ENCODE data around the gene DCDC2B. TPM values are rescaled to one million over a fixed set of nuclear protein-coding genes. Genes with fewer than 3 reads are reported as not detected.

DCDC2B gene
- total RNA-seq, 1 experiment from 2014 or later: not detected

GRCh38 chr1:32201011-32201855 is 7.7 kb upstream of the DCDC2B start:
- no peaks in the 10 kb centered on the region; the same call in 1 of the 2 replicates for H3K27me3 ChIP-seq (ENCODE audit: control insufficient read depth, insufficient read depth, low read length)
- H3K4me3 ChIP-seq (ENCODE audit: insufficient read depth, low read depth, low read length): peak overlapping the region; percentile 79
- peak; percentile 90 for DNase-seq
- peaks cover 9% of the 10 kb centered on the region for H3K36me3 ChIP-seq (replicated peaks; ENCODE audit: control insufficient read depth, insufficient read depth, low read length)

GRCh38 chr1:32204943-32205361 is 3.9 kb upstream of the DCDC2B start:
- Histone ChIP-seq H3K36me3 (replicated peaks; ENCODE audit: control insufficient read depth, insufficient read depth, low read length) (peaks cover 1% of the 10 kb centered on the region), H3K4me3 (ENCODE audit: insufficient read depth, low read depth, low read length) (peak overlapping the region; percentile 58), H3K27me3 (ENCODE audit: control insufficient read depth, insufficient read depth, low read length) (no peaks in the 10 kb centered on the region; the same call in 1 of the 2 replicates)
- DNase-seq: peak; percentile 70

- Histone ChIP-seq H3K27me3 (ENCODE audit: control insufficient read depth, insufficient read depth, low read length) (no peaks in the 10 kb centered on the region; the same call in 1 of the 2 replicates), H3K36me3 (replicated peaks; ENCODE audit: control insufficient read depth, insufficient read depth, low read length) (peaks cover 1% of the 10 kb centered on the region), H3K4me3 (ENCODE audit: insufficient read depth, low read depth, low read length) (peak within 1 kb of the TSS; percentile 58)
- DNase-seq: peak; percentile 99
Measured at GRCh38 chr1:32205401-32206370, 3.2 kb upstream of the DCDC2B start, which contains the start of gene IQCC. Gene IQCC (plus strand): TSS chr1:32205671. CDS start chr1:32205682, 11 bp downstream.

GRCh38 chr1:32208469-32208868 is 420 bp upstream of the DCDC2B start:
- no peak for DNase-seq
- Histone ChIP-seq H3K4me3 (ENCODE audit: insufficient read depth, low read depth, low read length) (no peak overlapping the region), H3K27me3 (ENCODE audit: control insufficient read depth, insufficient read depth, low read length) (no peaks in the 10 kb centered on the region; the same call in 1 of the 2 replicates), H3K36me3 (replicated peaks; ENCODE audit: control insufficient read depth, insufficient read depth, low read length) (peaks cover 1% of the 10 kb centered on the region)

GRCh38 chr1:32215629-32216480 is 7.0 kb downstream of the DCDC2B start:
- Histone ChIP-seq H3K4me3 (ENCODE audit: insufficient read depth, low read depth, low read length) (no peak overlapping the region), H3K36me3 (replicated peaks; ENCODE audit: control insufficient read depth, insufficient read depth, low read length) (peaks cover 8% of the 10 kb centered on the region), H3K27me3 (ENCODE audit: control insufficient read depth, insufficient read depth, low read length) (no peaks in the 10 kb centered on the region)
- peak; percentile 90 for DNase-seq

GRCh38 chr1:32216566-32216965 is 7.7 kb downstream of the DCDC2B start:
- H3K36me3 ChIP-seq (replicated peaks; ENCODE audit: control insufficient read depth, insufficient read depth, low read length): peaks cover 8% of the 10 kb centered on the region
- no peaks in the 10 kb centered on the region for H3K27me3 ChIP-seq (ENCODE audit: control insufficient read depth, insufficient read depth, low read length)
- H3K4me3 ChIP-seq (ENCODE audit: insufficient read depth, low read depth, low read length): no peak overlapping the region
- DNase-seq: no peak

GRCh38 chr1:32219022-32219421 is 10.1 kb downstream of the DCDC2B start:
- H3K4me3 ChIP-seq (ENCODE audit: insufficient read depth, low read depth, low read length): no peak overlapping the region
- no peak for DNase-seq

GRCh38 chr1:32220746-32221580 is 12.1 kb downstream of the DCDC2B start:
- Histone ChIP-seq H3K4me3 (ENCODE audit: insufficient read depth, low read depth, low read length) (peak overlapping the region; percentile 98), H3K36me3 (replicated peaks; ENCODE audit: control insufficient read depth, insufficient read depth, low read length) (peaks cover 19% of the 10 kb centered on the region)
- no peak for DNase-seq

More at GRCh38 chr1:32219022-32219421, 10.1 kb downstream of the DCDC2B start:
- Histone ChIP-seq H3K36me3 (replicated peaks; ENCODE audit: control insufficient read depth, insufficient read depth, low read length) (peaks cover 13% of the 10 kb centered on the region), H3K27me3 (ENCODE audit: control insufficient read depth, insufficient read depth, low read length) (no peaks in the 10 kb centered on the region)

GRCh38 chr1:32221581-32221979 is 12.7 kb downstream of the DCDC2B start:
- peak overlapping the region; percentile 98 for H3K4me3 ChIP-seq (ENCODE audit: insufficient read depth, low read depth, low read length)
- peaks cover 23% of the 10 kb centered on the region for H3K36me3 ChIP-seq (replicated peaks; ENCODE audit: control insufficient read depth, insufficient read depth, low read length)
- no peaks in the 10 kb centered on the region for H3K27me3 ChIP-seq (ENCODE audit: control insufficient read depth, insufficient read depth, low read length)
- DNase-seq: no peak

More at GRCh38 chr1:32220746-32221580, 12.1 kb downstream of the DCDC2B start:
- no peaks in the 10 kb centered on the region for H3K27me3 ChIP-seq (ENCODE audit: control insufficient read depth, insufficient read depth, low read length)

- H3K36me3 ChIP-seq (replicated peaks; ENCODE audit: control insufficient read depth, insufficient read depth, low read length): peaks cover 20% of the 10 kb centered on the region
- no peaks in the 10 kb centered on the region for H3K27me3 ChIP-seq (ENCODE audit: control insufficient read depth, insufficient read depth, low read length)
- DNase-seq: peak; percentile 96
- peak within 1 kb of the TSS; percentile 98 for H3K4me3 ChIP-seq (ENCODE audit: insufficient read depth, low read depth, low read length)
Measured at GRCh38 chr1:32221980-32222755, 13.3 kb downstream of the DCDC2B start, which contains the start of the genes EIF3I and TMEM234. Gene EIF3I (plus strand): TSS chr1:32222407. CDS start chr1:32222442, 35 bp downstream. Gene TMEM234 (minus strand): TSS chr1:32222353. CDS start chr1:32222322, 31 bp downstream.

GRCh38 chr1:32223683-32224082 is 14.8 kb downstream of the DCDC2B start:
- H3K4me3 ChIP-seq (ENCODE audit: insufficient read depth, low read depth, low read length): no peak overlapping the region
- peaks cover 32% of the 10 kb centered on the region for H3K36me3 ChIP-seq (replicated peaks; ENCODE audit: control insufficient read depth, insufficient read depth, low read length)

GRCh38 chr1:32224285-32224684 is 15.4 kb downstream of the DCDC2B start:
- Histone ChIP-seq H3K4me3 (ENCODE audit: insufficient read depth, low read depth, low read length) (no peak overlapping the region), H3K36me3 (replicated peaks; ENCODE audit: control insufficient read depth, insufficient read depth, low read length) (peaks cover 36% of the 10 kb centered on the region), H3K27me3 (ENCODE audit: control insufficient read depth, insufficient read depth, low read length) (no peaks in the 10 kb centered on the region)
- no peak for DNase-seq

More at GRCh38 chr1:32223683-32224082, 14.8 kb downstream of the DCDC2B start:
- DNase-seq: no peak
- H3K27me3 ChIP-seq (ENCODE audit: control insufficient read depth, insufficient read depth, low read length): no peaks in the 10 kb centered on the region
